Measurements from ENCODE around the gene SLC15A4. TPM values are rescaled to one million over a fixed set of nuclear protein-coding genes. Genes with fewer than 3 reads are reported as not detected.

SLC15A4 gene
- total and polyA plus RNA-seq, 8 donors = 6.8 to 14.7 (median 10.6) TPM

DNA sequence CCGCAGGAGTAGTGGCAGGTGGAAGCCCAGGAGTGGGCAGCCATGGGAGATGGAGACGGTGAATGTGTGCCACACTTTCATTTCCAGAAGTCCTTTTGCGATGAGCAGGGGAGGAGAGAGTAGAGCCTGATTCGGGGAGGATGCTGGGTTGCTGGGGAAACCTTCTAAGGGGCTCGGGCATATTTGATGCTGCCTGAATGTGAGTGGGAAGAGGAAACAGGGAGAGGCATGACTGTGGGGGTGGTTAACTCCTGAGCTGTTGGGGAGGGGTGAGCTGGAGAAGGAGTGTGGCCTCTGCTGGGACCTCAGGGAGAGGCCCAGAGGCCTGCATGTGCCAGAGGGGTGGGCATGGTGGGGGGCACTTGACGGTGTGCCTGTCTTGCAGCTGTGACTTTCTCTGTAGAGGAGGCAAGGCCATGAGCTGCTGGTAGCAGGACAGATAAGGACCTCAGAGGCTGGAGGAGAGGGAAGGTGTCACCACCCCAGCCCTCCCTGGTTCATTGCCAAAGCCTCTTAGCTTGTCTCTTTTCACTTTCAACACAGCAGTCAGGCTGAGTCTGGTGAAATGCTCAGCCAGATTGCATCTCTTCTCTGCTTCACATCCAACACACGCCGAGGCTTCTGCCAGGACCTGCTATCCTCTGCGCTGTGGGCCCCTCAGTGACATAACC, 40.9 kb upstream of the SLC15A4 start:
- intact Hi-C loops (cut with DNase I) = no loop called here
- no peak for TF ChIP-seq CTCF (IDR thresholded peaks at IDR 0.05)

DNA sequence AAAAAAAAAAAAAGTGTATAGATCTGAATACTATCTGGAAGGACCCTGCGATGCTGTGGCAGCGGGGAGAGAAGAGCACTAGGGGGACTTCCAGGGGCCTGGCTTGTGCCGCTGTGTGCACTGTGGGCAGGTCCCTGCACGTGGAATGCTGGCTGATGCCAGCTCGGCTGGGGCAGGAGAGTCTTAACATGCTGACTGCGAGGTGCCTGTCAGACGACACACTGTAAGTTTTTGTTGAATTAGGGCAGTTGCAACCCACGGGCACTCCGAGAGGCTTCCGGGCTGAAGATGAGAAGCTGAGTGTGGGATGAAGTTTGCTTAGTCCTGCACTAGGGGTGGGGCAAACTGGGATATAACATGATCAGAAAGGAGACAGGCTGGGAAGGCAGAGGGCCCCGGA, 40.2 kb upstream of the SLC15A4 start:
- FAIRE-seq (no peak), DNase-seq (no peak), ATAC-seq (no peak)
- 70% methylated on average over 11 of the region's 11 CpGs for WGBS, 2 donors
- no peaks in the 10 kb centered on the region for H3K4me1 ChIP-seq
- H3K36me3 ChIP-seq = no peaks in the 10 kb centered on the region
- H3K9me3 ChIP-seq = no peaks in the 10 kb centered on the region
- intact Hi-C loops (cut with DNase I) = no loop called here
- H3K27me3 ChIP-seq = no peaks in the 10 kb centered on the region
- no peak overlapping the region for H3K4me3 ChIP-seq
- no peak overlapping the region for H3K27ac ChIP-seq
- no peak for TF ChIP-seq CTCF (IDR thresholded peaks at IDR 0.05)

More for the DNA sequence above, 40.9 kb upstream of the SLC15A4 start:
- ATAC-seq = no peak
- FAIRE-seq = no peak
- Histone ChIP-seq H3K36me3 (no peaks in the 10 kb centered on the region), H3K9me3 (no peaks in the 10 kb centered on the region), H3K4me3 (no peak overlapping the region), H3K4me1 (no peaks in the 10 kb centered on the region), H3K27ac (no peak overlapping the region), H3K27me3 (no peaks in the 10 kb centered on the region)
- 76% methylated on average over 9 of the region's 9 CpGs for WGBS, 2 donors
- DNase-seq = no peak

GRCh38 chr12:128861226-128862016, 37.7 kb upstream of the SLC15A4 start:
- Histone ChIP-seq H3K9me3 (no peaks in the 10 kb centered on the region), H3K27me3 (no peaks in the 10 kb centered on the region), H3K36me3 (no peaks in the 10 kb centered on the region), H3K4me3 (no peak overlapping the region), H3K27ac (no peak overlapping the region), H3K4me1 (no peaks in the 10 kb centered on the region)
- intact Hi-C loops (cut with DNase I) = no loop called here
- TF ChIP-seq CTCF (IDR thresholded peaks at IDR 0.05) = no peak
- no peak for ATAC-seq
- no peak for DNase-seq
- 42% methylated on average over 15 of the region's 15 CpGs for WGBS, 2 donors
- FAIRE-seq = no peak

GRCh38 chr12:128859311-128859710, 35.6 kb upstream of the SLC15A4 start:
- Histone ChIP-seq H3K4me1 (no peaks in the 10 kb centered on the region), H3K9me3 (no peaks in the 10 kb centered on the region), H3K36me3 (no peaks in the 10 kb centered on the region), H3K4me3 (no peak overlapping the region), H3K27ac (no peak overlapping the region), H3K27me3 (peaks cover 0 to 7% (median 0%) of the 10 kb centered on the region in 4 donors)
- no peak for ATAC-seq
- DNase-seq = no peak
- no peak for TF ChIP-seq CTCF (IDR thresholded peaks at IDR 0.05)
- WGBS, 2 donors = 64 to 74% methylated on average over 9 of the region's 9 CpGs
- intact Hi-C loops (cut with DNase I) = no loop called here
- no peak for FAIRE-seq

Measured in pancreas (tissue), 10 donors.